Bronchial epithelial cell (primary cell): ENCODE data around the gene ADCY3. TPM values are rescaled to one million over a fixed set of nuclear protein-coding genes. Genes with fewer than 3 reads are reported as not detected.

ENCODE experiments used
- DNase-seq: peaks from one replicate; pipeline ENCODE4 v3.0.0-alpha.2; 2010; ENCODE audit warnings: low read depth
- FAIRE-seq: peaks from 2 replicates; lab custom pipeline; 2011; peaks lifted over from hg19 to GRCh38; lab: Jason Lieb, UNC
- H3K27me3 ChIP-seq: 2 replicates; pipeline ENCODE4 v1.5.1; 2011; ENCODE audit warnings: low read length; ENCODE audit not compliant: control insufficient read depth, insufficient read depth
- H3K36me3 ChIP-seq: 2 replicates; pipeline ENCODE4 v1.5.1; 2011; ENCODE audit warnings: low read length; ENCODE audit not compliant: control insufficient read depth, insufficient read depth
- H3K4me3 ChIP-seq: 2 replicates; pipeline ENCODE4 v1.5.1; 2011; ENCODE audit warnings: mild to moderate bottlenecking, low read depth, low read length, control low read depth
- CTCF ChIP-seq: IDR thresholded peaks from 2 replicates; pipeline ENCODE4 v1.5.1; 2011; ENCODE audit warnings: mild to moderate bottlenecking, moderate library complexity, low read length, control low read depth, inconsistent platforms; ENCODE audit not compliant: insufficient read depth, severe bottlenecking
- total RNA-seq: library from RNA; depleted of rRNA; stranded (reverse); fragments of >200 nt; gene quantifications from 2 replicates; pipeline ENCODE4 v1.2.1, GENCODE V29; 2014

The ADCY3 gene
- total RNA-seq, 1 donor from 2014 or later = 31.1 TPM

DNA sequence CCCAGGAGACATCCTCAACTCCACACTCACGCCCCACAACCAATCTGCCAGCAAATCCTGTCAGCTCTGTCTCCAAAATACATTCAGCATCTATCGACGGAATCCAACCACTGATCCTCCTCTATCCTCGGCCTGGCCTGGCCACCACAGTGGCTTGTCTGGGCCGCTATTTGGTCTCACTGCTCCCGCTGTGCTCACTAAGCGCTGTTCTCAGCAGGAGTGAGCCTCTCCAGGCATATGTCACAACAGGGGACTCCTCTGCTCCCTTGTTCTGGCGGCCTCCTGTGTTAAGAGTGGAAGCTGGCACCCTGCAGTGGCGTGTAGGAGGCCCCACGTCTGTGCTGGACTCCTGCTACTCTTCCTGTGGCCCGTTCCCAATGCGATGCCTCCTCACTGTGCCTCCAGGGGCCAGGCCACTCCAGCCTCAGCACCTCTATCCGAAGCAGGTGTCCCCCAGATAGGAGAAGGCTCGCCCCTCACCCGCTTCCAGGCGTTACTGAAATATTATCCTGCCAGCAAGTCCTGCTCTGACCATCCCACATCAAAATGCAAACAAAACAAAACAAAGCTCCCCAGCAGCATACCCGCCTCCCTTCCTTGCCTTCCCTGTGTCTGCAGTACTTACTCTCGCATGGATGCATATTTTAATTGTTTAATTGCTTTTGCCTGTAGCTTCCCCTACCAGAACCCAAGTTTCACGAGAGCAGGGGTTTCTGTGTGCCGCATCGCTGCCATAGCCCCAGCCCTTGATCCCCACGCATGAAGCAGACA is 86.9 kb downstream of the ADCY3 start:
- peak; percentile 23 for FAIRE-seq
- peaks cover 3% of the 10 kb centered on the region for H3K36me3 ChIP-seq
- H3K27me3 ChIP-seq = no peaks in the 10 kb centered on the region
- no peak overlapping the region for H3K4me3 ChIP-seq
- DNase-seq = no peak
- TF ChIP-seq CTCF = no peak

GRCh38 chr2:24832521-24832920 is 87.5 kb downstream of the ADCY3 start:
- no peak for DNase-seq
- no peaks in the 10 kb centered on the region for H3K27me3 ChIP-seq
- peak; percentile 23 for FAIRE-seq
- TF ChIP-seq CTCF = no peak
- peaks cover 3% of the 10 kb centered on the region for H3K36me3 ChIP-seq
- no peak overlapping the region for H3K4me3 ChIP-seq

GRCh38 chr2:24832073-24832461 is 88.0 kb downstream of the ADCY3 start:
- Histone ChIP-seq H3K27me3 (no peaks in the 10 kb centered on the region), H3K36me3 (peaks cover 3% of the 10 kb centered on the region), H3K4me3 (no peak overlapping the region)
- no peak for TF ChIP-seq CTCF
- DNase-seq (no peak), FAIRE-seq (no peak)

- no peak for DNase-seq
- Histone ChIP-seq H3K4me3 (no peak overlapping the region), H3K27me3 (no peaks in the 10 kb centered on the region), H3K36me3 (peaks cover 1% of the 10 kb centered on the region)
- peak; percentile 47 for FAIRE-seq
- TF ChIP-seq CTCF = no peak
Observed at GRCh38 chr2:24831221-24832072, 88.6 kb downstream of the ADCY3 start.

DNA sequence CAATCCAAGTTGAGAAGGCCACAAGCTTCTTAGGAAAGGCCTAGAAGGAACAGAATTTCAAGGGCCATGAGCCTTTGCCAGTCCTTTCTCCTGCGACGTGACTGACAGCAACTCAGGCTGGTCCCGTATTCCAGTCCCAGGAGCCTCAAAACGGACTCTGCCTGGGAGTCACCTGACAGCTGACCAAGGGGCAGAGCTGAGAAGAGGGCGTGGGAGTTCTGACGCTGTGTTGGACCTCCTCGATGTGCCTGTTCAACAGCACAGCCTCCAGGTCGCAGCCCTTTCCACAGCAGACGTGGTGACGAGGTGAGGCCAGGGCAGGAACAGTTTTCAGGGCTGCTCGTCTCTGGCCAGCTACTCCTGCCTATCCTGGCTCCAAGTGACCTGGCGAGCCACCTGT is 89.3 kb downstream of the ADCY3 start:
- DNase-seq (no peak), FAIRE-seq (no peak)
- Histone ChIP-seq H3K36me3 (no peaks in the 10 kb centered on the region), H3K4me3 (no peak overlapping the region), H3K27me3 (no peaks in the 10 kb centered on the region)
- no peak for TF ChIP-seq CTCF
